Colon (tissue), 2 donors: ENCODE measurements around the gene IPO13.

Experiments used
- FAIRE-seq: peaks from 2 replicates; lab custom pipeline; 2012; peaks lifted over from hg19 to GRCh38; lab: Jason Lieb, UNC
- donor health status: control.
- donor health status: control.

IPO13 gene

DNA sequence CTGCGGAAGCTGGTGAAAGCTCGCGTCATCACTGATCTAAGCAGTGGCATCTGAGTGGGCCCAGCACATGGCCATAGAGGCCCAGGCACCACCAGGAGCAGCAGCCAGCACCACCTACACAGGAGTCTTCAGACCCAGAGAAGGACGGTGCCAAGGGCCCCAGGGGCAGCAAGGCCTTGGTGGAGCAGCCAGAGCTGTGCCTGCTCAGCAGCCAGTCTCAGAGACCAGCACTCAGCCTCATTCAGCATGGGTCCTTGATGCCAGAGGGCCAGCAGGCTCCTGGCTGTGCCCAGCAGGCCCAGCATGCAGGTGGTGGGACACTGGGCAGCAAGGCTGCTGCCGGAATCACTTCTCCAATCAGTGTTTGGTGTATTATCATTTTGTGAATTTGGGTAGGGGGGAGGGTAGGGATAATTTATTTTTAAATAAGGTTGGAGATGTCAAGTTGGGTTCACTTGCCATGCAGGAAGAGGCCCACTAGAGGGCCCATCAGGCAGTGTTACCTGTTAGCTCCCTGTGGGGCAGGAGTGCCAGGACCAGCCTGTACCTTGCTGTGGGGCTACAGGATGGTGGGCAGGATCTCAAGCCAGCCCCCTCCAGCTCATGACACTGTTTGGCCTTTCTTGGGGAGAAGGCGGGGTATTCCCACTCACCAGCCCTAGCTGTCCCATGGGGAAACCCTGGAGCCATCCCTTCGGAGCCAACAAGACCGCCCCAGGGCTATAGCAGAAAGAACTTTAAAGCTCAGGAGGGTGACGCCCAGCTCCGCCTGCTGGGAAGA, 16.4 kb upstream of the IPO13 start:
- no peak for FAIRE-seq

DNA sequence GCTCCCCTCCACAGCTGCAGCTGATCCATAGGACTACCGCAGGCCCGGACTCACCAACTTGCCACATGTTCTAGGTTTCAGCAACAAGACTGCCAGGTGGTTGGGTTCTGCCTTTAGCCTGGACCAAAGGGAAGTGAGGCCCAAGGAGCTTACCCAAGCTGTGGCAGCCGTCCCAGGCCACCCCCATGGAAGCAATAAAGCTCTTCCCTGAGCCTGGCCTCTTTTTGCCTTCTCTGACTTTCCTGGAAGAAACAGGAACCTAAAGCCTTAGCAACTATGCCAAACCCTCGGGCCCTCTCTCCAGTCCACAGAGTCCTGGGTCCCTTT, 15.8 kb upstream of the IPO13 start:
- no peak for FAIRE-seq

DNA sequence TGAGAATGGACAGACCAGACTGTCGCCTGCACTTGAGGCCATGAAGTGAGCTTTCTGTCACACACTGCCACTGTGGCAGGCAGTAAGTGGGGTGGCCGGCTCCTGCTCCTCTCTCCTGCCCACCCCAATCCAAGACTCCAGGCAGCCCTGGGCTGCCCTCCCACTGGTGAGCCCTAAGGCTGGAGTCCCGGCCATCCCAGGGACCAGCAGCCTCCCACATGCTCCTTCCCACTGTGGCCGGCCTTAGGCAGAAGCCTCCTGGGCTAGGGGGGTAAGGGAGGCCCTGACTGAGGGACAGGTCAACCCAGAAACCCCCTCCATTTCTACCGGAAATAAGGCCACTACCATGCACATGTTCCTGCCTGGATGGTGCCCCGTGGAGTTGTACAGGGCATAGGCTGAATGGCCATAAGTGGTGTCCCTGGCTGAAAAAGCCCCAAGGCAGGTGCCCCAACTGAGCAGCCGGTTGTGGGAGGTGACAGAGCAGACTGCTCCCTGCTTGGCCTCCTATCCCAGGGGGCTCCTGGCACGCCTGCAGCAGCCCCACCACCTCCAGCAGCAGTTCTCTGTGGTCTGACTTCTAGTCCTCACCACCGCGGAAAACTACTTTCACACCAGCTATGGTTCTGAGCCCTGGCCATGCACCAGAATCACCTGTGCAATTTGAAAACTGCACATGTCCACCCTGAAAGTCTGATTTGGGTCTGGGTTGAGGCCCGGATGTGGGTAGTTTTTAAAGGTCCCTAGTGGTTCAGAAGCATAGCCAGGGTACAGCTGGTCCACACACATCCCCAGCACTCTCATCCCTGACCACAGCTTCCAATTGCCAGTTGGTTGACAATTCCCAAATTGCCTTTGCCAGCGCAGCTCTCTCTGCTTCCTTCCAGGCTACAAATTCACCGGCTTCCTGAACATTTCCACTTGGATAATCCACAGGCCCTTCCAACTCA, 14.8 kb upstream of the IPO13 start:
- no peak for FAIRE-seq

DNA sequence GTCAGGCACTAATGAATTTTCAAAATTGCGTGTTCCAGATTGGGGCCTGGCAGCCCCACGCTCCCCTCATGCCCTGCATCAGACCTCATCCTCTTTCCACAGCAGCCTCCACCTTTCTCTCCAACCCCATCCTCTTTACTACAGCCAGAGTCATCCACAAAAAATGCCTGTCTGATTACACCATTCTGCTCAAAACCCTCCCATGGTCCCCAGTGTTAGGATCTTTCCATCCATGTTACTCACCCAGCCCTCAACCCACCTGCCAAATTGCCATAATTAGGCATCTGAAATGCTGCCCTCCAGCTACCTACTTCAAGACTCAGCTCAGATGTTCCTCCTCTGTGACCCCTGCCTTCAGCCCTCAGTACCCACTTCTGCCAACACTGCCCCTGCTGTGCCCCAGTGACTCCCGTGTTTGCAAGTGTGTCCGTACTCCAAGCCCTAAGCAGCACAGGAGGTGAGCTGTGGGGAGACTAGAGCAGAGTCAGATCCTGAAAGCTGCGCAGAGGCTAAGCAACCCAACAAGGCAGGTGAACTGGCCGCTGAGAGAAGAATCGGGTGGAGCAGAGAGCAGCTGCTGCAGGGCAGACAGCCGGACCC, 13.9 kb upstream of the IPO13 start:
- no peak for FAIRE-seq

DNA sequence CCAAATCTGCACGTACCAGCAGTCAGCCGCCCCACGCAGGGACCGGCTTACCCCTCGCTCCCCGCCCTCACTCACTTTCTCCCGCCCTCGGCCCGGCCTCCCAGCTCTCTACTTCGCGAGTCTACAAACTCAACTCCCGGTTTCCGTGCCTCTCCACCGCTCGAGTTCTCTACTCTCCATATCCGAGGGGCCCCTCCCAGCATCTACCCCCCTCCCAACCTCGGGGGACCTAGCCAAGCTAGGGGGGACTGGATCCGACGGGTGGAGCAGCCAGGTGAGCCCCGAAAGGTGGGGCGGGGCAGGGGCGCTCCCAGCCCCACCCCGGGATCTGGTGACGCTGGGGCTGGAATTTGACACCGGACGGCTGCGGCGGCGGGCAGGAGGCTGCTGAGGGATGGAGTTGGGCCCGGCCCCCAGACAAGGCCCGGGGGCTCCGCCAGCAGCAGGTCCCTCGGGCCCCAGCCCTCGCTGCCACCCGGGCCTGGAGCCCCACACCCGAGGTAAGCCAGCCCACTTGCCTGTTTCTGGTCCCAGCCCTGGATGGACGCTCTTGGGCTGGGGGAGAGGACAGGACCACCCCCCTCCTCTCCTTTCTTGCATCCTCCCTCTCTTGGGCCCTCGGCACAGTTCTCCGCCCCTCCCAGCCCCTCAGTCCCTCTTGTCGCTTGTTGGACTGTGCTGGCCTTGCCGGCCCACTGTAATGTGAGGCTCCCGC, 13.2 kb upstream of the IPO13 start, which contains the start of gene ARTN:
TSS of gene ARTN (plus strand) at position 416 of the 715 bp plus-strand sequence. CDS start 1,856 bp downstream, outside the sequence.
- no peak for FAIRE-seq

DNA sequence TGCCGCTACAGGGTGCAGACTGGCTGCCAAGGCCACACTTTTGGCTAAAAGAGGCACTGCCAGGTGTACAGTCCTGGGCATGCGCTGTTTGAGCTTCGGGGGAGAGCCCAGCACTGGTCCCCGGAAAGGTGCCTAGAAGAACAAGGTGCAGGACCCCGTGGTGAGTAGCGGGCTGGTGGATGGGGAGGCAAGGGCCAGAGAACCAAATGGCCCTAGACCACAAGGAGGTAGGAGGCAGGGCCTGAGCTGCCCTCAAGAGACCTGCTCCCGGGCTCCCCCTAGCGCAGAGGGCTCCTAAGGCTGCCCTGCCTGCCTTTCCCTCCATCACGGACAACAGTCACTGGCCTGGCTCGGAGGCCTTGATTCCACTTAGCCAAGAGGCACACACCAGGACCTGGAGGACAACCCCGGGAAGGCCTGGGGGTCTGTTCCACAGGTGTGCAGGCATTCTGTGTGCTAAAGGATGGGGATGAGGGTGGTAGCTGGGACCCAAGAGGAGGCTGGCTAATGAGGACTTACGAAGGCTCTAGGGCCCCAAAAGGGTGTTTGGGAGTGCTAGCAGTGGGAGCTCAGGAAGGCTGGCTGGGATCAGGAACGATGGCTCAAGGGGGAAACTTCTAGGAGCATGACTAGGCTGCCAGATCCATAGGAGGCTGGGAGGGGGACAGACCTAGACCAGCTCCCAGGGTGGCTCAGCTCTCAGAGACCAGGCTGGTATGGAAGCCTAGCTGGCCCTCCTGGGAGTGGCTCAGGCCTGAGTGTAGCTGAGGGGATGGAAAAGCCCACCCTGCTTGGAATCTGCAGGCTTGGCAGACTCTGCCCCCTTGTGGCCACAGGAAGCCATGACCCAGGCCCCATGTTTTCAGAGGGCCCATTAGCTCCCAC, 12.4 kb upstream of the IPO13 start:
- no peak for FAIRE-seq

DNA sequence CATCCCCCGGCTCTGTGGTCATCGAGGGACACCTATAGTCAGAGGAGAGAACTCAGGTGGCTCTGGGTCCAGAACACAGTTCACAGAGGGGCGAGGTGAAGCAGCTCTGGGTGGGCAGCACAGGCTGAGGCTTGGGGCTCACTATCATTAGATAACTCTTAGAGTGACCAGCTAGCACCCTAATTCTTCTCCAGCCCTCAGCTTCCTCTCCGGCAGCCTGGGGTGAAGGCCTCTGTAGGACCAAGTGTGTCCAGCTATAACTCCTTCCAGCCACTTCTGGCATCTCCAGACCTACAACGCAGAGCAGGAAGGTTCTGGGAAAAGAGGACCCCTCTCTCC, 11.8 kb upstream of the IPO13 start:
- no peak for FAIRE-seq

DNA sequence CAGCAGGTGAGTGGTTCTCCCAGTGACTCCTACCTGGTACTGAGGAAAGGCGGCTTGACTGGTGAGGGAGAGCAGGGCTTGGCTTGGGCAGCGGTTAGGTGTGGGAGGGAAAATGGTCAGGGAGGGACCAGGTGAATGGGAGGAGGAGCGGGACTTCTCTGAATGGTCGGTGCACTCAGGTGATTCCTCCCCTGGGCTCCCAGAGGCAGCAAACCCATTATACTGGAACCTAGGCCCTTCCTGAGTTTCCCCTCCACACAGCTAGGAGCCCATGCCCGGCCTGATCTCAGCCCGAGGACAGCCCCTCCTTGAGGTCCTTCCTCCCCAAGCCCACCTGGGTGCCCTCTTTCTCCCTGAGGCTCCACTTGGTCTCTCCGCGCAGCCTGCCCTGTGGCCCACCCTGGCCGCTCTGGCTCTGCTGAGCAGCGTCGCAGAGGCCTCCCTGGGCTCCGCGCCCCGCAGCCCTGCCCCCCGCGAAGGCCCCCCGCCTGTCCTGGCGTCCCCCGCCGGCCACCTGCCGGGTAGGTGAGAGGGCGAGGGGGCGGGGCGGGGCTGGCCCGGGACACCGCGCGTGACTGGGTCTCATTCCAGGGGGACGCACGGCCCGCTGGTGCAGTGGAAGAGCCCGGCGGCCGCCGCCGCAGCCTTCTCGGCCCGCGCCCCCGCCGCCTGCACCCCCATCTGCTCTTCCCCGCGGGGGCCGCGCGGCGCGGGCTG, 10.9 kb upstream of the IPO13 start:
- no peak for FAIRE-seq

DNA sequence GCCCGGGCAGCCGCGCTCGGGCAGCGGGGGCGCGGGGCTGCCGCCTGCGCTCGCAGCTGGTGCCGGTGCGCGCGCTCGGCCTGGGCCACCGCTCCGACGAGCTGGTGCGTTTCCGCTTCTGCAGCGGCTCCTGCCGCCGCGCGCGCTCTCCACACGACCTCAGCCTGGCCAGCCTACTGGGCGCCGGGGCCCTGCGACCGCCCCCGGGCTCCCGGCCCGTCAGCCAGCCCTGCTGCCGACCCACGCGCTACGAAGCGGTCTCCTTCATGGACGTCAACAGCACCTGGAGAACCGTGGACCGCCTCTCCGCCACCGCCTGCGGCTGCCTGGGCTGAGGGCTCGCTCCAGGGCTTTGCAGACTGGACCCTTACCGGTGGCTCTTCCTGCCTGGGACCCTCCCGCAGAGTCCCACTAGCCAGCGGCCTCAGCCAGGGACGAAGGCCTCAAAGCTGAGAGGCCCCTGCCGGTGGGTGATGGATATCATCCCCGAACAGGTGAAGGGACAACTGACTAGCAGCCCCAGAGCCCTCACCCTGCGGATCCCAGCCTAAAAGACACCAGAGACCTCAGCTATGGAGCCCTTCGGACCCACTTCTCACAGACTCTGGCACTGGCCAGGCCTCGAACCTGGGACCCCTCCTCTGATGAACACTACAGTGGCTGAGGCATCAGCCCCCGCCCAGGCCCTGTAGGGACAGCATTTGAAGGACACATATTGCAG, 10.2 kb upstream of the IPO13 start:
- FAIRE-seq, result no peak

DNA sequence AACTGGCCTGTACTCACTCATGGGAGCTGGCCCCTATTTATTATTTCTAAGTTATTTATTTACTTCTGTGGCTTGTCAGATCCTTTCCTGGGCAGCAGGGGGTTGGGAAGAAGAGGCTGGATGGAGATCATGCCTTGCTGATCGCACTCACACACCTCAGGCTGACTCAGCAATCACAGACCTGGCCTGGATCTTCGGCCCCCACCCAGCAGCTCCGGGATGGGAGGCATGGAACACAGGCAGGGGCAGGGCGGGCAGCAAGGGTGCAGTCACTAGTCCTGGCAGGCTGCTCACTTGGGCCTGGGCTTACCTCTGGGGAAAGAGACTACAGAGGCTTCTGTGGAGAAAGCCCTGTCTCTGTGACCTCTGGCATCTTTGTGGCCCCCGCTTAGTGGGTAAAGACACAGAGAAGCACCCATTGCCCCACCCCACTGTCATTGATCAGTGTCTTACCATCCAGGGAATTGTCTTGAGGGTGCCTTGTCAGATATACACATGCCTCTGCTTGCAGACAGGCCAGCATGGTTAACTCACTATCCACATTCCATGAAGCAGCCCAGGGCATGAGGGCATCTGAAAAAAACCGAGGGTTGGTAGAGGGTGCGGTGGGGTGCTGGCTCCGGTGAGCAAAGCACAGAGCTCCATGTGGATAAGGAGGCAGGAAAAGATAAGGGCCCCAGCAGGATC, 9.4 kb upstream of the IPO13 start:
- FAIRE-seq, result no peak

DNA sequence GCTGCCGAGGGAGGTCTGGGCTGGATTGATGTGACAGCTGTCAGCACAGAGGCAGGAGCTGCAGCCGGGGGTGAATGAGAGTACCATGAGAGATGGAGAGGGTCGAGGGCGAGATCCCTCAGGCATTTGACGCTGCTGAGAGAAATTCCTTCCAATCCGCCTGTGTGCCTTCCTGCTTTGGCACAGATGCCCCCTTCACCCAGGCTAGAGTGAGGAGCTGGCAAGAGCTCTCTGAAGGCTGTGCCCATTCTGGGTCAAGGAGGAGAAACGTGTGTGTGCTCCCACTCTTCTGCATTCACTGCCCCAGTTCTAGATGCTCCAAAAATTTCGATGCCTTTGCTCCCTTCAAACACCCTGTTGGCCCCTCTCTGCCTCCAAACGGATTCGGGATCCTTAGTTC, 8.4 kb upstream of the IPO13 start:
- FAIRE-seq, result no peak

DNA sequence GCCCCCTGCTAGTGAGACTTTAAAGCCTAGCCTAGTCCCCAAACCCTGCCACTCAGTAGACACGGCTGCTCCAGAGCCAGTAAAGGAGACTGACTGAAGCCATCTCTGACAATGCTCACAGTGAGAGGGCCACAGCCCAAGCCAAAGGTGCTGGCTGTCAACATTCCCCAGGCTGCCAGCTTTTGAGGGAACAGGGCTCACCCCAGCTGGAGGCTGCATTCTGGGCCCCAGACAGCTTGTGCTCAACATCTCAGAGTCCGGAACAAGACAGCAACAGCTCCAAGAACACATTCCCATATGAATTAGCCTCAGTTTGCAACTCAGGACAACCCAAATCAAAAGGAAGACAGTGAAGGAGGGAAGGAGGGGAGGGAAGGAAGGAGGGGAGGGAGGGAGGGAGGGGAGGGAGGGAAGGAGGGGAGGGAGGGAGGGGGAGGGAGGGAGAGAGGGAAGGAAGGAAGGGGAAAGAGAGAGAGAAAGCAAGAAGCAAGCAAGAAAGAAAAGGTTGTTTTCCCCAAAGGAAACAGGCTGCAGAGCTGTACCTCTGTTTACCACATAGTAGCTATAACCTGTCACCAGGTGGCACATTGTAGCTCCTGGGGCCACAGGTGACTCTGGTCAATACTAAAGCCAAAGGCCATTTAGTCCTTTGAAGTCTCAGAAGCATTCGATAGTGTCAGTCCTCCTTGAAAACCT, 7.7 kb upstream of the IPO13 start:
- no peak for FAIRE-seq

DNA sequence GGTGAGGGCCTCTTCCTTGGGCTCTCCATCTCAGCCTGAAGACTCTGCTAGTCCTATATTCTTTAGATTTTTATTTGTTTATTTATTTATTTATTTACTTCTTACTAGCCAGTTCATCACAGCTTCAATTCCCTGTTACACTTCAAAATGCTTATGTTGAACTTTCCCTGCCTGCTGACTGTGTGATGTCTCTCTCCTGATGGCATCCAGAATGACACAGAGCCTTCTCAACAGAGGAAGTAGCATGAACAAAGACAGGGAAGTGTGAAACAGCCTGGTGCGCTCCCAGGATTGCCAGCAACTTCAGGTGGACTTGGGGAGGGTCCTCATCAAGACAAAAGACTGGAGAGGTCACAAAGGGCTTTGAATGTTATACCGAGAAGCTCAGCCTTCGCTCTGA, 4.3 kb upstream of the IPO13 start:
- no peak for FAIRE-seq

DNA sequence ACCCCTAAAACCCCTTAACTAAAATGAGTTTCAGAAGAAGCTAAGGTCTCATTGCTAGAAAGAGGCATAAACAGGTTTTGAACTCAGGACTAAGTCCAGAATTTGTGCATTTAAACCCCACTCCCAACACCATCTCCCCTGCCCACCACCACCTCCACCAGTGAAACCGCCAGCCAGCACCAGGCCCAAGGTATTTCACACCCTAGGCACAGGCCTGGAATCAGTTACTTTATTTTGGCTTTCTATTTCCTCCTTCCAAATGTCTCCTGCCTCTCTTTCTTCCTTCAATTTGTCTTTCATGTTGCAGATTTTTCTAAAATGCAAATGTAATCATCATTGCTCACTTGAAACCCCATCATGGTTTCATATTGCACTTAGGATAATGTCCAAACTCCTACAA, 1.9 kb upstream of the IPO13 start:
- no peak for FAIRE-seq

DNA sequence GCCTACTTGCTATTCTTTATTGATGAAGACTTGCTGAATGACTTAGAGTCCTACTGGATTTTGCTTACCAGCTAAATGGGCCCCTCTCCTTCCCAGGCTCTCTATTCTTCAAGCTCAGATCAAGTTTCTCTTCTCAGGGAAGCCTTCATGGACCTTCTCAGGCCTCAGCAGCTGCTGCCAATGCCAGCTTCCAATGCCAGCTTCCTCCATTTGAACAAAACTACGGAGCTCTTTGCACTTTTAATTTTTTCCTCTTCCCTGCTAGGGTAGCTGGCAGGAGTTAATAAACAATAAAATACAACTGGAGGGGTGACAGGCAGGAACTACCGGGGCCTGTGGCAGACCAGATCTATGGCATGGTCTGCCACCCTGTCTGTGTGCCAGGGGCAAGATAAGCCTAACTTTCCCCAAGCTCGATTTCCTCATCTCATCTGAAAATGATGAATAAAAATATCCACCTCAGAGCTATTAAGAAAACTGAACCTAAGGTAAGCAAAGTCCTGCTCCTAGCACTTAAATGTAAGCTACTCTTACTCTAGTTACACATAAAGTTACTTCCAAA, 995 bp upstream of the IPO13 start:
- no peak for FAIRE-seq

DNA sequence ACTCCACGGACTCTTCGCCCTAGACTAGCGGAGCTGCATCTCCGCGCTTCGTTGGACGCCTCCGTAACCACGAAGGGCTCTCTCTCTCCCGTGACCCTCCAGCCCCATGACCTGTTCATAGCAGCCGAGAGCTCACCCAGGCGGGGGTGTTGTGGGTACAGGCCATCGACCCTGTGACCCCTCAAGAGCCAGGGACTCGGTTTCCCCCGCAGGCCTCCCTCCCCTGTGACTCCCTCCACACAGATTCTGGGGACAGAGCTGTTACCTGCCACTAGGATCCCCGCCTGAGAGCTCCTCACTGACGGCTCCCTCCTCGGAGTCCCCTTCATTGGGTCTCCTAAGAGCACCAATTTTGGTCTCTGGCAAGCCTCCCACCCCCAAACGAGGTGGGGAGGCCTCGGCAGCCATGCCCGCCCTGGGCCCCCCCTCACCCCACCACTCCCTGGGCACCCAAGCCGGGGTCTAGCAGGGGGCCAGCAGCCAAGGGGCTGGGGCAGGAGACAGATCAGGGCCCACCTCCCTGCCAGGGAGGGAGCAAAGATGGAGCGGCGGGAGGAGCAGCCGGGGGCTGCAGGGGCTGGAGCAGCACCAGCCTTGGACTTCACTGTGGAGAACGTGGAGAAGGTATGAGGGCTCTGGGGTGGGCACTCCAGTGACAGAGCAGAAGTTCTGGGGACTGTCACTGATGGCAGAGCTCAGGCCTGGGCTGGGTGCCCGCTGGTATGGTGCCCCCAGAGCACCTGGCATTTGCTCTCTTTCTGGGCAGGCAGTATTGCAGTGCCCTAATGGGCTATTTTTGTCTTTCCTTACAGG, 517 bp downstream of the IPO13 start:
- no peak for FAIRE-seq

DNA sequence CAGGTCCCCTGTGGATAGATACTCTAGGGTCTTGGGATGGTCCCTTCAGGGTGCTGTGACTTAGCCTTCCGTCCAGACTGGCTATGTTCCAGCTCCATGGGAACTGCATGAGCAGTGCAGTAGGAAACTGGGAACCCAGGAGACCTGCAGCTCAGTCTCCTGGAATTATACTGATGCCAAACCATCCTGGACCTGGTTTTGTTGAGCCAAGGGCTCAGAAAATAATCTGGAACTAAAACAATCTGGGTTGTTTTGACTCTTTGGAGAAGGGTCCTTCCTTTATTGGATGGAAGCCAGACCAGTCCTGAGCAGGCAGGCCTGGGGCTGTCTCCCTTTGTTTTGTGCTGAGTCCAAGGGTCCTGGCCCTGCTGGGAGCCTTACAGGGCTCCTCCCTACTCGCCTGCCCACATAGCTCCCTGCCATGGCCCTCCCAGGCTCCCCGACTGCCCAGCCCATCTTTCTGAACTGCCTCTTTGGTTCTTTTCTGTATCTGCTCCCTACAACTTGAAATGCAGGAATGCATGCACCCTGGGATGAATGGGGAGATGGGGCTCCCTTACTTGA, 1.2 kb downstream of the IPO13 start:
- no peak for FAIRE-seq
